Common myeloid progenitor, CD34-positive (primary cell): ENCODE measurements around the gene DUSP9.
A peak's percentile ranks its signal among the peaks of the same experiment; 100 is the strongest.

Experiments used
- CTCF ChIA-PET: fragments of 350-600 bp; sonication (Branson Sonifier 250); formaldehyde crosslinking; loops from one replicate; lab custom pipeline; 2021; ENCODE audit warnings: antibody characterized with exemption; lab: Charles Lee
- POLR2A ChIA-PET: fragments of 350-600 bp; sonication (Branson Sonifier 250); formaldehyde crosslinking; loops from one replicate; lab custom pipeline; 2021; ENCODE audit warnings: antibody characterized with exemption; lab: Charles Lee
- DNase-seq, 3 donors: peaks; one replicate each; pipeline versions ENCODE4 v3.0.0 to v3.0.0-alpha.2; 2013
- H3K27ac ChIP-seq, 2 experiments: 1 replicate in 1 of 2; 2 replicates in 1 of 2; pipeline ENCODE4 v1.7.0; 2013; ENCODE audit warnings: inconsistent platforms in 2 of 2, low read length in 2 of 2, mild to moderate bottlenecking in 2 of 2, low read depth in 1 of 2, moderate library complexity in 1 of 2; ENCODE audit not compliant: severe bottlenecking in 2 of 2, insufficient read depth in 1 of 2, poor library complexity in 1 of 2
- H3K27me3 ChIP-seq, 5 experiments: replicated peaks in 2 of 5; 1 replicate in 3 of 5; 2 replicates in 2 of 5; pipeline versions ENCODE4 v1.6.1 to v1.7.0; 2013; ENCODE audit warnings: low read length in 4 of 5, mild to moderate bottlenecking in 2 of 5, moderate library complexity in 2 of 5, inconsistent platforms in 1 of 5; ENCODE audit not compliant: insufficient read depth in 5 of 5, control insufficient read depth in 4 of 5
- H3K36me3 ChIP-seq, 4 experiments: 1 replicate in 2 of 4; 2 replicates in 2 of 4; pipeline versions ENCODE4 v1.6.1 to v1.7.0; 2013; ENCODE audit warnings: low read length in 3 of 4, control low read depth in 1 of 4, mild to moderate bottlenecking in 1 of 4; ENCODE audit not compliant: control insufficient read depth in 4 of 4, insufficient read depth in 4 of 4
- H3K4me1 ChIP-seq, 4 experiments: 1 replicate in 3 of 4; 2 replicates in 1 of 4; pipeline versions ENCODE4 v1.6.1 to v1.7.1; 2013; ENCODE audit warnings: low read length in 3 of 4, mild to moderate bottlenecking in 3 of 4, control low read depth in 1 of 4, inconsistent platforms in 1 of 4, moderate library complexity in 1 of 4; ENCODE audit not compliant: control insufficient read depth in 4 of 4, insufficient read depth in 4 of 4; ENCODE audit errors: control extremely low read depth in 1 of 4
- H3K4me3 ChIP-seq, 7 experiments: 1 replicate in 4 of 7; 2 replicates in 3 of 7; pipeline versions ENCODE4 v1.5.1 to v1.7.0; 2013; ENCODE audit warnings: mild to moderate bottlenecking in 7 of 7, low read length in 6 of 7, moderate library complexity in 6 of 7, inconsistent platforms in 2 of 7, low read depth in 2 of 7, control low read depth in 1 of 7; ENCODE audit not compliant: insufficient read depth in 4 of 7, control insufficient read depth in 1 of 7; ENCODE audit errors: extremely low read depth in 1 of 7
- H3K9me3 ChIP-seq, 5 experiments: 1 replicate in 4 of 5; 2 replicates in 1 of 5; pipeline versions ENCODE4 v1.6.1 to v1.7.1; 2013; ENCODE audit warnings: low read length in 4 of 5, mild to moderate bottlenecking in 2 of 5, inconsistent platforms in 1 of 5, low read depth in 1 of 5, moderate library complexity in 1 of 5; ENCODE audit not compliant: control insufficient read depth in 4 of 5, insufficient read depth in 2 of 5; ENCODE audit errors: control extremely low read depth in 1 of 5
- WGBS: methylation state at CpG from one replicate; pipeline ENCODE4 v1.1.5; 2013; ENCODE audit not compliant: insufficient coverage; 5-methylcytosine and 5-hydroxymethylcytosine counted together

DUSP9 gene

DNA sequence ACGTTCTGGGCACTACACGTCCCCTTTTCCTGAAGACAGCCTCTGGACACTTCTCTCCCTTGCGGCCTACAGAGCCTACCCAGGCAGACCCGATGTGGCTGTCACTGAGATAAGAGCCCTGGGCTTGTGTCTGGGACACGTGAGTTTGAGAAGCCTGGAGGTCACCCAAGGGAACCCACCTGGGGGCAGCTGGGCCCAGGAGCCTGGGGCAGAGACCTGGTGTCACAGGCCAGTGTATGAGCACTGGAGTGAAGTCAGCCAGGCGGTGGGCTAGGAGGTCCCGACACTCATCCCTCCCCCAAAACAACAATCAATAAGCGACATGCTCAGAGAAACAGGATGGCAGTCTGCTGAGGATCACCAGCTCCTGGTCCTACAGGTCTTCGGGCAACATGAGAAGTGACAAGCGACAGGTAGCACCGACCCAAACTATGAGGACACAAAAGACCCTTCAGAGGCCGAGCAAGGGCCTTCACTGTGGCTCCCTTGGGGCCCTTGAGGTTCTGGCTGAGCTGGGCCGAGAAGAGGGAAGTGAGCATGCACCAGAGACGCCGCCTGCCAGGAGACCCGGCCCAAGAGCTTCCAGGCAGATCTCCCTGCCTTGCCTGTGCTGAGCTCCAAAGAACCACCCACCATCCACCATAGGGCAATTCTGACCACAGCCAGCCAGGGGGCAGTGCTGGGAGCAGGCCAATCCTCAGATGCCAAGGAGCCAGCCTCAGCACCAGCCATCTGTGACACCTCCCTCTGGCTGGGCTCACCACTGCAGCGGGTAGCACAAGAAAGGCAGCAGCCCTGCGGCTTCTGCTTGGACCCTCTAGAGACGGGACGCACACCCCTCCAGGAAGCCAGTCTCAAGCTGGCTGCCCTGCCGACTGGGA, 11.0 kb upstream of the DUSP9 start:
- no peak overlapping the region for H3K27ac ChIP-seq
- 84% methylated on average over 16 of the region's 21 CpGs for WGBS
- H3K4me1 ChIP-seq = peaks cover 0 to 2% (median under 1%) of the 10 kb centered on the region in 4 experiments
- H3K4me3 ChIP-seq = no peak overlapping the region
- peak; percentile 36 to 64 (median 50) for DNase-seq
- peaks cover 0 to 42% (median 0%) of the 10 kb centered on the region in 5 experiments for H3K27me3 ChIP-seq
- no peaks in the 10 kb centered on the region for H3K36me3 ChIP-seq
- ChIA-PET CTCF (interaction anchor here (0.6 to 2.8 kb wide), 17 partner anchors 9 to 112 kb away, joined by 3 to 12 read pairs (median 4); no protein-coding TSS in a partner anchor), POLR2A (no interaction called here)
- peaks cover 0 to 8% (median 2%) of the 10 kb centered on the region in 5 experiments for H3K9me3 ChIP-seq

DNA sequence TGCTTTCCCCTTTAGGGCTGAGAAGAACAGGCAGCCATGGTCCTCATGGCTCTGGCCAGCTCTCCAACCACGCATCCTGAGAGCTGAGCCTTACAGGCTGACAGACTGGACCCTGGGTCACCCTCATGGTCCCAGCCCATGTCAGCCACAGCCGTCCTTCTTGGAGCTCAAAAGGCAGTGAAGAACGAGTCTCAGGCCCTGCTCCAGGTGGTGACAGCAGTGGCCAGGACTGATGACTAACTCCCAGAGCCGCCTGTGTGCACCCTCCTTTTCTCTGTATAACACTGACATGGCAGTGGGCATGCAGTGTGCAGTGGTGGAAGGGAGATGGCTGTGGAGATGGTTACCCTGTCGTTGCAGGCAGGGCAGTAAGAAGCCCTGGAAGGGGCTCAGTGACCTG, 10.3 kb upstream of the DUSP9 start:
- Histone ChIP-seq H3K4me1 (peaks cover 0 to 8% (median 3%) of the 10 kb centered on the region in 4 experiments), H3K4me3 (no peak overlapping the region), H3K27me3 (peaks cover 0 to 49% (median 4%) of the 10 kb centered on the region in 5 experiments), H3K27ac (no peak overlapping the region), H3K9me3 (peaks cover 0 to 3% (median 0%) of the 10 kb centered on the region in 5 experiments), H3K36me3 (no peaks in the 10 kb centered on the region)
- DNase-seq = no peak
- WGBS = 85% methylated on average over 2 of the region's 5 CpGs
- ChIA-PET CTCF (interaction anchor here (0.6 to 2.8 kb wide), 13 partner anchors 8 to 112 kb away, joined by 3 to 12 read pairs (median 4); no protein-coding TSS in a partner anchor), POLR2A (no interaction called here)

DNA sequence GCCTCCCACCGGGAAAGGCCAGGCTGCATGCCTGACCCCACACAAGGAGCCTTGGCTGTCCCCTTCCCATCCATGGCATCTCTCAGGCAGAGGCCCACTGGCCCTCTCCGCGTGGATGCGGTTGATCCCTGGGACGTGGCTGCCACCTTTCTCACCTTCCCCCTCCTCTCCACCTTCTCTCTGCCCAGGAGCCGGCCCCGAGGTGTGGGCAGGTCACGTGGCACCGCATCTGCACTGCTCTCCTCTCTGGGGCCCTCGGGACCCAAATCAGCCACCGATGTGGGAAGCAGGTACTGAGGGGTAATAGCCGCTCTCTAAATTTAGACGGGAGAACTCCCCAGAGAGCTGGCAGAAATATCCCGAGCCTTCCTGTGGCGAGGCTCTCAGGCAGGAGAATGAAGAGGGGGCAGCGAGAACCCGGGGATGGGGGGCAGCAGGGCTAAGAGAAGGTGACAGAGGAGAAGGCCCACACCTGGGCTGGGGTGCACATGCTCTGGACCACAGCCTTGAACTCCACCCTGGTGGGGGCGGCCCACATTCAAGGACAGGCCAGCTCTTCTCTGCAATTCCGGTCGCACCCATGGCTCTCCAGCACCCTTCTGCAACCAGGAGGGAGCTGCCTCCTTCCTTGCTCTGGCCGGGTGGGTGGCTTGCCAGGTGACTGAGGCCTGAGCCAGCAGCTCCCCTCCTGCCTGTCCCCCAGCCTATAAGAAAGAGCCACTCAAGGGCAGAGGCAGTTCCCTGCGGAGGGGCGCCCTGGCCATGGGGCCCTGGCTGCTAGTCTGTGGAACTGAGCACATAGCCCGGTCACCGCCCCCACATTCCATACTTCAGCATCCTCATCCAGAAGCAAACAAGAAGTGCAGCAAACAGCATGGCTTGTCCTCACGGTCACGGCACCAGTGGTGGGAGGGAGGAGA, 9.6 kb upstream of the DUSP9 start:
- Histone ChIP-seq H3K27ac (no peak overlapping the region), H3K9me3 (no peaks in the 10 kb centered on the region), H3K4me1 (peaks cover 0 to 11% (median 3%) of the 10 kb centered on the region in 4 experiments), H3K36me3 (no peaks in the 10 kb centered on the region), H3K4me3 (no peak overlapping the region), H3K27me3 (peaks cover 0 to 53% (median 4%) of the 10 kb centered on the region in 5 experiments)
- ChIA-PET CTCF (interaction anchor here (0.8 to 2.8 kb wide), 10 partner anchors 11 to 75 kb away, joined by 3 to 11 read pairs (median 4); no protein-coding TSS in a partner anchor), POLR2A (no interaction called here)
- WGBS = 92% methylated on average over 19 of the region's 27 CpGs
- DNase-seq = no peak

DNA sequence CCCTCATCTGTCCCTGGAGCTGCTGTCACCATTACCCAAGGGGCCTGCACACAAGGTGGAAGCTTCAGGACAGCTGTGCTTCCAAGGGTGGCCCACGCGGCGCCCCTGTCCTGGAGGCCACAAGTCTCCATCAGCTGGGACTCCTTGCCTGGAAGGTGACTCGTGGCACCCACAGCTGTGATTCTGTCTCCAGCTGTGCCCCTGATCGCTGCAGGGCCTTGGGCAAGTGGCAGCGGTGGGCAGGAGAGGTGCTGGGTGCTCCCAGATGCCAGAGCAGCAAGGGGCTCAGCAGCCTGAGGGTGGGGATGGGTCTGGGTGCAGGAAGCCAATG, 9.0 kb upstream of the DUSP9 start:
- WGBS = 96% methylated on average over 6 of the region's 6 CpGs
- no peak for DNase-seq
- Histone ChIP-seq H3K27ac (no peak overlapping the region), H3K4me1 (peaks cover 0 to 14% (median 3%) of the 10 kb centered on the region in 4 experiments), H3K4me3 (no peak overlapping the region), H3K9me3 (no peaks in the 10 kb centered on the region), H3K36me3 (no peaks in the 10 kb centered on the region), H3K27me3 (peaks cover 0 to 60% (median 4%) of the 10 kb centered on the region in 5 experiments)
- CTCF ChIA-PET = interaction anchor here (0.8 to 2.8 kb wide), 4 partner anchors 15 to 76 kb away, joined by 3 to 8 read pairs (median 4); no protein-coding TSS in a partner anchor
- POLR2A ChIA-PET = no interaction called here

GRCh38 chrX:153638436-153639176, 8.4 kb upstream of the DUSP9 start:
- CTCF ChIA-PET = interaction anchor here (1.0 to 3.7 kb wide), 5 partner anchors 8 to 76 kb away, joined by 3 to 18 read pairs (median 4); no protein-coding TSS in a partner anchor
- no peak overlapping the region for H3K4me3 ChIP-seq

More at GRCh38 chrX:153638436-153639176, 8.4 kb upstream of the DUSP9 start:
- Histone ChIP-seq H3K36me3 (no peaks in the 10 kb centered on the region), H3K27me3 (peaks cover 0 to 65% (median 4%) of the 10 kb centered on the region in 5 experiments), H3K4me1 (peaks cover 0 to 16% (median 5%) of the 10 kb centered on the region in 4 experiments), H3K9me3 (no peaks in the 10 kb centered on the region), H3K27ac (no peak overlapping the region)
- 90% methylated on average over 17 of the region's 20 CpGs for WGBS
- DNase-seq = no peak
- POLR2A ChIA-PET = no interaction called here
